A673 (cell line): ENCODE results near the gene DPPA4.

Experiments used
- CTCF ChIP-seq: fragments of 300-800, 200-600 bp; sonication (generic); conservative IDR thresholded peaks from 2 replicates; pipeline ENCODE4 v1.5.1; 2017; ENCODE audit warnings: low read depth, mild to moderate bottlenecking, antibody characterized with exemption, low read length, moderate library complexity, mixed read lengths
- EZH2 ChIP-seq: fragments of 200-600 bp; sonication (generic); IDR thresholded peaks from 2 replicates; pipeline ENCODE4 v1.6.1; 2017; ENCODE audit warnings: borderline replicate concordance, low read depth, mild to moderate bottlenecking, mixed read lengths, antibody characterized with exemption, low read length; ENCODE audit not compliant: poor library complexity, severe bottlenecking

DNA sequence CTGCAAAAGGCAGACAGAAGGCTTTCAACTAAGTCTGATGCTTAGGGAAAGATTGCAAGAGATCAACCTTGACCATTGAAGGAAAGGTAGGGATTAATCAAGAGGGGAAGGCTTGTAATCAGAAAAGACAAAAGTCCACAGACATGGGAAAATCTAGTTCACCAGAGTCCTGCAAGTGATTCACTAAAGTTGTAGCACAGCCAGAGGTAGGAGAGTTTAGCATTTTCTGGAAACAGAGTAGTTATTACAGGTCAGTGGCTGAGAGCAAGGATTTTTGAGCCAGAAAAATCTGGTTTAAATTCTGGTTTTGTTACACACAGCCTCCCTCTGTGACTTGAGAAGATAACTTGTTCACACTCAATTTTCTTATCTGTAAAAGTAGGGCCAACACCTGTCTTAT, 35.3 kb upstream of the DPPA4 start:
- TF ChIP-seq CTCF (no peak), EZH2 (no peak)
